ENCODE measurements around the gene EFHC1. TPM values are rescaled to one million over a fixed set of nuclear protein-coding genes. Genes with fewer than 3 reads are reported as not detected.

EFHC1 gene
- total RNA-seq, 1 experiment from 2014 or later = 18.1 TPM

- CTCF ChIA-PET = no interaction called here
- H3K4me1 Mint-ChIP-seq (ENCODE audit: low read depth, unreplicated experiment) = peaks cover 68% of the 10 kb centered on the region
- peak; percentile 16 for DNase-seq
- no TSS peak for BruUV-seq (replicated peaks)
- H3K4me3 Mint-ChIP-seq (ENCODE audit: low read depth, unreplicated experiment) = peak overlapping the region; percentile 19
- H3K27me3 Mint-ChIP-seq (ENCODE audit: unreplicated experiment) = no peaks in the 10 kb centered on the region
- no peak for TF ChIP-seq CTCF (IDR thresholded peaks at IDR 0.05; ENCODE audit: unreplicated experiment)
- H3K9me3 Mint-ChIP-seq (ENCODE audit: low read depth, unreplicated experiment) = no peaks in the 10 kb centered on the region
- H3K36me3 Mint-ChIP-seq (ENCODE audit: insufficient read depth, unreplicated experiment) = no peaks in the 10 kb centered on the region
- H3K27ac Mint-ChIP-seq (ENCODE audit: unreplicated experiment) = peak overlapping the region; percentile 63
- intact Hi-C loops (cut with micrococcal nuclease; ENCODE audit: unreplicated experiment) = no loop called here
Measured at GRCh38 chr6:52550014-52550575, 130.0 kb downstream of the EFHC1 start.

- no peak for TF ChIP-seq CTCF (IDR thresholded peaks at IDR 0.05; ENCODE audit: unreplicated experiment)
- Mint-ChIP-seq H3K27ac (ENCODE audit: unreplicated experiment) (peak overlapping the region; percentile 20), H3K4me3 (ENCODE audit: low read depth, unreplicated experiment) (no peak overlapping the region), H3K27me3 (ENCODE audit: unreplicated experiment) (no peaks in the 10 kb centered on the region), H3K4me1 (ENCODE audit: low read depth, unreplicated experiment) (peaks cover 68% of the 10 kb centered on the region), H3K36me3 (ENCODE audit: insufficient read depth, unreplicated experiment) (no peaks in the 10 kb centered on the region), H3K9me3 (ENCODE audit: low read depth, unreplicated experiment) (no peaks in the 10 kb centered on the region)
- BruUV-seq (replicated peaks) = no TSS peak
- no peak for DNase-seq
- CTCF ChIA-PET = interaction anchor here (0.5 kb wide), 1 partner anchor 9 kb away, joined by 3 read pairs; no protein-coding TSS in a partner anchor
- intact Hi-C loops (cut with micrococcal nuclease; ENCODE audit: unreplicated experiment) = no loop called here
Measured at GRCh38 chr6:52550870-52551269, 130.7 kb downstream of the EFHC1 start.

GRCh38 chr6:52551483-52552277 is 131.5 kb downstream of the EFHC1 start:
- peak overlapping the region; percentile 20 for H3K27ac Mint-ChIP-seq (ENCODE audit: unreplicated experiment)
- no TSS peak for BruUV-seq (replicated peaks)
- CTCF ChIA-PET = interaction anchor here (0.5 kb wide), 1 partner anchor 8 kb away, joined by 3 read pairs; no protein-coding TSS in a partner anchor
- TF ChIP-seq CTCF (IDR thresholded peaks at IDR 0.05; ENCODE audit: unreplicated experiment) = no peak
- no peaks in the 10 kb centered on the region for H3K9me3 Mint-ChIP-seq (ENCODE audit: low read depth, unreplicated experiment)
- H3K4me1 Mint-ChIP-seq (ENCODE audit: low read depth, unreplicated experiment) = peaks cover 65% of the 10 kb centered on the region
- peak overlapping the region; percentile 23 for H3K4me3 Mint-ChIP-seq (ENCODE audit: low read depth, unreplicated experiment)
- H3K27me3 Mint-ChIP-seq (ENCODE audit: unreplicated experiment) = no peaks in the 10 kb centered on the region
- H3K36me3 Mint-ChIP-seq (ENCODE audit: insufficient read depth, unreplicated experiment) = no peaks in the 10 kb centered on the region
- DNase-seq = peak; percentile 54
- intact Hi-C loops (cut with micrococcal nuclease; ENCODE audit: unreplicated experiment) = no loop called here

- intact Hi-C loops (cut with micrococcal nuclease; ENCODE audit: unreplicated experiment) = no loop called here
- no peaks in the 10 kb centered on the region for H3K36me3 Mint-ChIP-seq (ENCODE audit: insufficient read depth, unreplicated experiment)
- CTCF ChIA-PET = no interaction called here
- H3K27me3 Mint-ChIP-seq (ENCODE audit: unreplicated experiment) = no peaks in the 10 kb centered on the region
- BruUV-seq (replicated peaks) = no TSS peak
- DNase-seq = no peak
- H3K27ac Mint-ChIP-seq (ENCODE audit: unreplicated experiment) = no peak overlapping the region
- peaks cover 59% of the 10 kb centered on the region for H3K4me1 Mint-ChIP-seq (ENCODE audit: low read depth, unreplicated experiment)
- H3K9me3 Mint-ChIP-seq (ENCODE audit: low read depth, unreplicated experiment) = no peaks in the 10 kb centered on the region
- TF ChIP-seq CTCF (IDR thresholded peaks at IDR 0.05; ENCODE audit: unreplicated experiment) = no peak
- H3K4me3 Mint-ChIP-seq (ENCODE audit: low read depth, unreplicated experiment) = peak overlapping the region; percentile 23
Measured at GRCh38 chr6:52552278-52552643, 132.1 kb downstream of the EFHC1 start.
